A549 (cell line): ENCODE data around the gene CHRD.

Experiments used
- JUN ChIP-seq, 2 experiments: fragments of >200 bp; sonication (Bioruptor Twin); formaldehyde crosslinking; IDR thresholded peaks; 2 replicates in 1 of 2; 3 replicates in 1 of 2; pipeline ENCODE4 v1.6.1; 2016 to 2017
- POLR2A ChIP-seq: IDR thresholded peaks from 2 replicates; pipeline ENCODE4 v1.6.1; 2012; ENCODE audit warnings: mild to moderate bottlenecking, low read length
- TF ChIP-seq, protein P1 (sequence below): fragments of >200 bp; sonication (Bioruptor Twin); formaldehyde crosslinking; IDR thresholded peaks from 3 replicates; pipeline ENCODE4 v1.5.1; 2016

DNA sequence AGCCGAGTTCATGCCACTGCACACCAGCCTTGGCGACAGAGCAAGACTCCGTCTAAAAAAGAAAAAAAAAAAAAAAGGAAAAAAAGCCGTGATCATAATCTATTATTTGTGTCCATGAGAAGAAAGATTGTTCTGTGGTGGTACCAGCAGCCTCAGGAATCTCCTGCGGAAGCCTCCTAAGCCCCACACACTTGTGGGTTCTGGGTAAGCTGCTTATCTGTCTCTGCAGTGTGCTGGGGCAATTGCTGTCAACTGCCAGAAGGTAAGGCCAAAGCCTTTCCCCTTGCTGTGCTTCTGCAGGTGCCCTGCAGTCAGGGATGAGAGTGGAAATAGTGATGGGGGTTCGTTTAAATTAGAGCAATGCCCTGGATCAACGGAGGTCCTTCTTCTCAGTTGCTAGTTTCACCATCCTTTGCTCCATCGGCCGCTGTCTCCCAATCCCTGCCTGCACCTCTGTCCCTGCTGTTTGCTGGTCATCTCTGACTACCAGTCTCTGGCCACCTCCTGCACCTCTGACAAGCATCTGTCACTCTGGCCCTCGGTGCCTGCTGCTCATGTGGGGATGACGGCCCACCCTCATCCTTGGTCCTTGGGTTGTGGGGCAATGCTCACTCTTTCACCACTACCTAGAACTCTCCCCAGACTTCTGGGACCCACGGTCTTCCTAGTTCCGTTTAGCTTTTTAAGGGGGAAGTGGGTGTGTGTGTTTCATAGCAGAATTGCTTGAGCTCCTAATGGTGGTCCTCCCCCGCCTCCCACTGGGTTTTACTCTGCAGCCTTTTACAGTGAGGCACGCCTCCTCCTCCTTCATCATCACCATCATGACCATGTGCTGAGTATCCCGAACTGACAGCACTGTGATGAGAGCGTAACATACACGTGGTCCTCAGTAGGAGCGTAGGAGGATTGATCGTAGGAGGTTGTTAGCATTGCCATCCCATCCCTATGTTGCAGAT is 25.5 kb downstream of the CHRD start:
- no peak for TF ChIP-seq POLR2A
- TF ChIP-seq, protein P1, sequence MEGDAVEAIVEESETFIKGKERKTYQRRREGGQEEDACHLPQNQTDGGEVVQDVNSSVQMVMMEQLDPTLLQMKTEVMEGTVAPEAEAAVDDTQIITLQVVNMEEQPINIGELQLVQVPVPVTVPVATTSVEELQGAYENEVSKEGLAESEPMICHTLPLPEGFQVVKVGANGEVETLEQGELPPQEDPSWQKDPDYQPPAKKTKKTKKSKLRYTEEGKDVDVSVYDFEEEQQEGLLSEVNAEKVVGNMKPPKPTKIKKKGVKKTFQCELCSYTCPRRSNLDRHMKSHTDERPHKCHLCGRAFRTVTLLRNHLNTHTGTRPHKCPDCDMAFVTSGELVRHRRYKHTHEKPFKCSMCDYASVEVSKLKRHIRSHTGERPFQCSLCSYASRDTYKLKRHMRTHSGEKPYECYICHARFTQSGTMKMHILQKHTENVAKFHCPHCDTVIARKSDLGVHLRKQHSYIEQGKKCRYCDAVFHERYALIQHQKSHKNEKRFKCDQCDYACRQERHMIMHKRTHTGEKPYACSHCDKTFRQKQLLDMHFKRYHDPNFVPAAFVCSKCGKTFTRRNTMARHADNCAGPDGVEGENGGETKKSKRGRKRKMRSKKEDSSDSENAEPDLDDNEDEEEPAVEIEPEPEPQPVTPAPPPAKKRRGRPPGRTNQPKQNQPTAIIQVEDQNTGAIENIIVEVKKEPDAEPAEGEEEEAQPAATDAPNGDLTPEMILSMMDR = no peak
- TF ChIP-seq JUN (IDR thresholded peaks at IDR 0.05) = no peak
